GM19099 (cell line): ENCODE data around the gene GVQW3.

Experiments used
- POLR2A ChIP-seq: IDR thresholded peaks from 3 replicates; pipeline ENCODE4 v1.6.1; 2011; ENCODE audit warnings: low read depth; ENCODE audit not compliant: insufficient read length; ENCODE audit errors: extremely low read depth

GVQW3 gene

GRCh38 chr11:76371170-76371569 is 10.0 kb upstream of the GVQW3 start:
- TF ChIP-seq POLR2A: no peak

- no peak for TF ChIP-seq POLR2A
Measured at GRCh38 chr11:76376746-76377558, 4.2 kb upstream of the GVQW3 start.

- no peak for TF ChIP-seq POLR2A
Measured at GRCh38 chr11:76379807-76380158, 1.3 kb upstream of the GVQW3 start.

GRCh38 chr11:76380159-76380976 is 755 bp upstream of the GVQW3 start:
- peak; percentile 23 for TF ChIP-seq POLR2A

- no peak for TF ChIP-seq POLR2A
Measured at GRCh38 chr11:76382209-76382608, 1.1 kb downstream of the GVQW3 start.

- no peak for TF ChIP-seq POLR2A
Measured at GRCh38 chr11:76385903-76386302, 4.8 kb downstream of the GVQW3 start.

- no peak for TF ChIP-seq POLR2A
Measured at GRCh38 chr11:76388408-76388807, 7.3 kb downstream of the GVQW3 start.

- no peak for TF ChIP-seq POLR2A
Measured at GRCh38 chr11:76391021-76391420, 9.9 kb downstream of the GVQW3 start.

- TF ChIP-seq POLR2A: no peak
Measured at GRCh38 chr11:76391811-76392475, 10.8 kb downstream of the GVQW3 start.

- no peak for TF ChIP-seq POLR2A
Measured at GRCh38 chr11:76392870-76393269, 11.7 kb downstream of the GVQW3 start.

- no peak for TF ChIP-seq POLR2A
Measured at GRCh38 chr11:76394411-76394810, 13.3 kb downstream of the GVQW3 start.

GRCh38 chr11:76395296-76395695 is 14.2 kb downstream of the GVQW3 start:
- no peak for TF ChIP-seq POLR2A

- TF ChIP-seq POLR2A: no peak
Measured at GRCh38 chr11:76397383-76397782, 16.3 kb downstream of the GVQW3 start.

- no peak for TF ChIP-seq POLR2A
Measured at GRCh38 chr11:76400967-76401366, 19.8 kb downstream of the GVQW3 start.

GRCh38 chr11:76406359-76406758 is 25.2 kb downstream of the GVQW3 start:
- TF ChIP-seq POLR2A: no peak
